Metanephros (tissue), 1 donor: ENCODE results near the gene TBCA. TPM values are rescaled to one million over a fixed set of nuclear protein-coding genes. Genes with fewer than 3 reads are reported as not detected.

Experiments used
- total RNA-seq: library from RNA; depleted of rRNA; stranded (reverse); fragments of >200 nt; gene quantifications from one replicate; pipeline ENCODE4 v1.2.3, GENCODE V29; 2014

Gene TBCA
- total RNA-seq, result 89.8 TPM

DNA sequence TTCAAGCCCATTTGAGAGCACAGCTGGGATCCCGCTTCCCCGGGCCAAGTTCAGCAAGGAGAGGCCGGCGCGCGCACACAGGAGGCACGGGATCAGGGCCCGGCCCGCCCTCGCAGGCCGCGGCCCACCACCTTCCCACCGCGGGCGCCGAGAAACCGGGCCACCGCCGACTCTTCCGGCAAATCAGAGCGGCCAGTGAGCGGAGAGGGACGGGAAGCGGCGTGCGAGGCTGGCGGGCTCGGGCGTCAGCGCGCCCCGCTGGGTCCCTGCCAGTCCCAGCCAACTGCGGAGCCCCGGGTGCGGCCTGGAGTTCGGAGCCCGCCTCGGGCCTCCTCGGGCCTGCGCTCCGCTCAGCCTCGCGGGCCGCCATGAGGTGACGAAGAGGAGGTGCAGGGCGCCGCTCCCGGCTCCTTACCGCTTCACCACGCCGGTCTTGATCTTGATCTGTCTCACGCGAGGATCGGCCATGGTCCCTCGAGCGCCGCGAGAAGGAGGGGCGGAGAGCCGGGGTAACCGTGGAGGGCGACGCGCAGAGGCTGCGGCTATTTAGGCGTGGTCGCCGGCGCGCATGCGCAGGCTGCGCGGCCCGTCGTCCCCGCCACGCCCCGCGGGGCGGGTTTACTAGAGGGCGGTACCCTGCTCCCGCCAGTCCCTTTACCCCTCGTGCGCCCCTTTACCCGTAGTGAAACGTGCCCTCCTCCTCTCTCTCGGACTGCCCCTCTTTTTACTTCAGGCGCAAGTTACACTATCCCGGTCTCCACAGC is at the start of gene TBCA:
Gene TBCA (minus strand): TSS at position 550 of the 764 bp plus-strand sequence. CDS start 82 bp downstream, at position 468.

Other genes starting within 250 kb of the TBCA start
- not detected for gene OTP, start 137.6 kb downstream of the TBCA start, total RNA-seq